Large intestine (tissue), 3 donors: ENCODE results near the gene CREB3. TPM values are rescaled to one million over a fixed set of nuclear protein-coding genes. Genes with fewer than 3 reads are reported as not detected.

ENCODE experiments used
- DNase-seq, 2 donors: peaks; one replicate each; pipeline versions ENCODE4 v3.0.0 to v3.0.0-alpha.2; 2013
- H3K27ac ChIP-seq: one replicate; pipeline ENCODE4 v1.5.1; 2013; ENCODE audit warnings: low read length
- H3K27me3 ChIP-seq: 2 replicates; pipeline ENCODE4 v1.6.1; 2013; ENCODE audit warnings: low read length; ENCODE audit not compliant: control insufficient read depth, insufficient read depth
- H3K36me3 ChIP-seq: 2 replicates; pipeline ENCODE4 v1.6.1; 2013; ENCODE audit warnings: low read length; ENCODE audit not compliant: control insufficient read depth, insufficient read depth
- H3K4me1 ChIP-seq: one replicate; pipeline ENCODE4 v1.6.1; 2013; ENCODE audit warnings: low read length; ENCODE audit not compliant: control insufficient read depth, insufficient read depth
- H3K4me3 ChIP-seq: one replicate; pipeline ENCODE4 v1.5.1; 2013; ENCODE audit warnings: low read length
- H3K9me3 ChIP-seq: one replicate; pipeline ENCODE4 v1.6.1; 2013; ENCODE audit warnings: mild to moderate bottlenecking, low read depth, low read length, moderate library complexity; ENCODE audit not compliant: control insufficient read depth
- WGBS: methylation state at CpG from one replicate; pipeline ENCODE4 v1.1.5; 2013; ENCODE audit warnings: low lambda C conversion rate; ENCODE audit not compliant: insufficient coverage; 5-methylcytosine and 5-hydroxymethylcytosine counted together
- polyA plus RNA-seq: library from polyadenylated mRNA; unstranded; fragments of 120-200 nt; gene quantifications from one replicate; pipeline ENCODE4 v1.2.1, GENCODE V29; 2013

The CREB3 gene
- polyA plus RNA-seq, 1 donor: 25.4 TPM

GRCh38 chr9:35732800-35733541, 505 bp downstream of the CREB3 start:
- Histone ChIP-seq H3K27me3 (no peaks in the 10 kb centered on the region), H3K4me3 (peak overlapping the region; percentile 69), H3K27ac (peak overlapping the region; percentile 93), H3K36me3 (peaks cover 34% of the 10 kb centered on the region), H3K9me3 (no peaks in the 10 kb centered on the region), H3K4me1 (peaks cover 36% of the 10 kb centered on the region)
- peak; percentile 38 to 74 for DNase-seq
- WGBS: no CpG with 5 or more reads among the region's 14 CpGs

- Histone ChIP-seq H3K27ac (no peak overlapping the region), H3K4me3 (no peak overlapping the region), H3K9me3 (no peaks in the 10 kb centered on the region), H3K4me1 (peaks cover 26% of the 10 kb centered on the region), H3K27me3 (no peaks in the 10 kb centered on the region), H3K36me3 (peaks cover 45% of the 10 kb centered on the region)
- WGBS: no CpG with 5 or more reads among the region's 3 CpGs
- DNase-seq: no peak
Observed at GRCh38 chr9:35734096-35734495, 1.6 kb downstream of the CREB3 start.

DNA sequence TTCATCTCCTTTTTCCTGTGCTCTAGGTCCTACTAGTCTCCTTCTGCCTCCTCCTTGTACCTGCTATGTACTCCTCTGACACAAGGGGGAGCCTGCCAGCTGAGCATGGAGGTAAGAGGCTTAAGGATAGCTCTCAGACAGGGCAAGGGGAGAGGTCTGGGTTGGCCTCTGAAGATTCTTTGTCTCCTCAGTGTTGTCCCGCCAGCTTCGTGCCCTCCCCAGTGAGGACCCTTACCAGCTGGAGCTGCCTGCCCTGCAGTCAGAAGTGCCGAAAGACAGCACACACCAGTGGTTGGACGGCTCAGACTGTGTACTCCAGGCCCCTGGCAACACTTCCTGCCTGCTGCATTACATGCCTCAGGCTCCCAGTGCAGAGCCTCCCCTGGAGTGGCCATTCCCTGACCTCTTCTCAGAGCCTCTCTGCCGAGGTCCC, 3.8 kb downstream of the CREB3 start:
- Histone ChIP-seq H3K27ac (no peak overlapping the region), H3K36me3 (peaks cover 66% of the 10 kb centered on the region)

DNA sequence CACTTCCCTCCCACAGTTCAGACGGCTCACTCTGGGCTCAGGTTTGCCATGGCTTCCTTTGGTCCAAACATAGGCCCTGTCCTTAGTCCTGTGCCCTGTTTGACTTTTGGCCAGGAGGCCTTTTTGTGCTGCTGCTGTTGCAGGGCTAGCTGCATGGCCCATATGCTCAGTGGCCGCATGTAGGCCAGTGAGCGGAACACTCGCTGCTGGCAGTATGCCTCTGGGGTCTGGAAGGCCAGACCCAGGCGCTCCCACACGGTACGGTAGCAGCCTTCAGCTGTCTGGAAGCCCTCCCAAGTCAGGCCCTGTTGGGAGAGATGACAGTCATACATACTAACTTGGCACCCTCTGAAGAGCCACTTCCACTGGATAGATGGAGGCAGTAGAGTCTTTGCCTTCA, 4.7 kb downstream of the CREB3 start:
- no peak for DNase-seq
- Histone ChIP-seq H3K4me1 (peaks cover 10% of the 10 kb centered on the region), H3K27ac (no peak overlapping the region), H3K4me3 (no peak overlapping the region), H3K27me3 (no peaks in the 10 kb centered on the region), H3K9me3 (no peaks in the 10 kb centered on the region), H3K36me3 (peaks cover 74% of the 10 kb centered on the region)
- WGBS: no CpG with 5 or more reads among the region's 7 CpGs

More for the DNA sequence above, 3.8 kb downstream of the CREB3 start:
- WGBS: 50% methylated on average over 2 of the region's 5 CpGs
- Histone ChIP-seq H3K4me3 (no peak overlapping the region), H3K4me1 (peaks cover 10% of the 10 kb centered on the region), H3K27me3 (no peaks in the 10 kb centered on the region), H3K9me3 (no peaks in the 10 kb centered on the region)
- peak; percentile 61 to 68 for DNase-seq

DNA sequence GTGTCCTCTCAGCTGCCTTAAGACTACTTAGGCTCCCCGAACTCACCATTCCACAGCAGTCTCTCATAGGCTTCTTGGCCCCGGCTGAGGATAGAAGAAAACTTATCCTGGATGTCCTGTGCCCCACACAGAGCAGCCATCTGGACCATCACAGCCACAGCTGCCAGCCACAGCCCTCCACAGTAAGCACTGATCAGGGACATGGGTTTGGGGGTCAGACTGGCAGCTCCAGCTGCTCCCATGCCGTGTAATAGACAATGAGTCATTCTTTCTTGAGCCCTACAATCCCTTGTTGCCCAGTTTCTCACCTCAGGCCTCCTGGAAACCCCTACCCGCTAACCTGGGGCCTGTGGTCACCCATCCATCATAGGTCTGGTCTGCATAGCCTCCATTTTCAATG, 5.7 kb downstream of the CREB3 start:
- H3K9me3 ChIP-seq: no peaks in the 10 kb centered on the region
- H3K4me1 ChIP-seq: peaks cover 9% of the 10 kb centered on the region
- no peak overlapping the region for H3K4me3 ChIP-seq
- no peaks in the 10 kb centered on the region for H3K27me3 ChIP-seq
- no peak for DNase-seq
- H3K27ac ChIP-seq: no peak overlapping the region
- WGBS: no CpG with 5 or more reads among the region's 4 CpGs
- peaks cover 85% of the 10 kb centered on the region for H3K36me3 ChIP-seq

- H3K36me3 ChIP-seq: peaks cover 92% of the 10 kb centered on the region
- DNase-seq: no peak
- no peak overlapping the region for H3K27ac ChIP-seq
- H3K9me3 ChIP-seq: no peaks in the 10 kb centered on the region
- H3K4me1 ChIP-seq: peaks cover 2% of the 10 kb centered on the region
- H3K4me3 ChIP-seq: no peak overlapping the region
- WGBS: 100% methylated on average over 2 of the region's 7 CpGs
- H3K27me3 ChIP-seq: no peaks in the 10 kb centered on the region
Observed at GRCh38 chr9:35738924-35739323, 6.5 kb downstream of the CREB3 start.

DNA sequence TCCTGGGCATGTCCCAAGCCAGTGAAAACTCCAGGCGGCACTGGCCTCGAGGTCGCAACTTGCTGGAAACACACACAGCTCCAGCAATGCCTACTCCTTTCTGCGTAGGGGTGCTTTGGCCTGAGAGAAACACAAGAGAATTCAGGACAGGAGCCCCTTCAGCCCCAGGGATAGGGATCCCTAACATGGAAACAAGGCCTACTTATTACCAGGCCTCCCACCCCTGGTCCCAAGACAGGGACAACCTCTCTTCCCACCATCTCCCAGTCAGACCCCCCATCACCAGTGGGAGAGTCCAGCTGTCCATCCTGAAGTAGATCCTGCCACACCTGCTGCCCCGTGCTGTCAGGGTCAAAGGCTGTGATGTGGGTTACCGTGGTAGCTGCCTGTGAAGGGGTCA, 7.8 kb downstream of the CREB3 start:
- no peak for DNase-seq
- WGBS: no CpG with 5 or more reads among the region's 6 CpGs
- Histone ChIP-seq H3K9me3 (no peaks in the 10 kb centered on the region), H3K36me3 (peaks cover 96% of the 10 kb centered on the region), H3K4me1 (no peaks in the 10 kb centered on the region), H3K4me3 (no peak overlapping the region), H3K27me3 (no peaks in the 10 kb centered on the region), H3K27ac (no peak overlapping the region)

DNA sequence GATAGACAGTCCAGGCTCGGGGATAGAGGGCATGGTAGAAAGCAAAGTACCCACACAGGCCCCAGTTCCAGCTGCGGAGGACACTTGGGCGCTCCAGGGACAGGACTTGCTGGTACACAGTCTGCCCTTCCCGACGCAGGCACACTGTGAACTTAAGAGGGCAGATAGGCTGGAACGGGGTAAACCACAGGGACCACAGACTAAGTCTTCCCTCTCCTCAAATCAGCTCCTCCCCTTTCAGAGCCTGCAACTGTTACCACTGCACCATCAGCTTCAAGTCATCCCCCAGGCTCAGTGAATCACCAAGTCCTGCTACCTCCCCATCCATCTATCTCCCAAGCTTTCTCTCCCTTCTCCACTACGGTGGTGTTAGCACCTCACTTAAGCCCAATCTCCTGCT, 9.3 kb downstream of the CREB3 start:
- Histone ChIP-seq H3K4me3 (no peak overlapping the region), H3K4me1 (peaks cover 11% of the 10 kb centered on the region), H3K27me3 (no peaks in the 10 kb centered on the region), H3K27ac (no peak overlapping the region), H3K36me3 (peaks cover 81% of the 10 kb centered on the region), H3K9me3 (no peaks in the 10 kb centered on the region)
- WGBS: no CpG with 5 or more reads among the region's 7 CpGs
- no peak for DNase-seq

DNA sequence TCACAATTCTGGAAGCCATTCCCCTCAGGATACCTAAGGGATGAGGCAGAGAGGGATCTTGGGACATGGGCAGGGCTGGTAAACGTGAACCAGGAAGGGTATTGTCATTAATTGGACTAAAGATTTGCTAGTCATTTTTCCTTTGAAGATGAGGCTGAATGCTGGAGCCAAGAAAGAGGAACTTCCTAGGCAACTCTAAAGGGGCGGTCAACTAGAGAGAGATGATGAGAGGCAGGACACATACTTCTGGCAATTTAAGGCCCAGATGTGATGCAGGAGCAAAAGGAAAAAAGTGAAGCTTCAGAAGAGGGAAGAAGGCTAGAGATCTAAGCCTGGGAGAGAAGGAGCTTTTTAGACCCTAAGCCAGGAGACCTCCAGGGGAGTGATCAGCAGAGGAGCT, 11.0 kb downstream of the CREB3 start:
- Histone ChIP-seq H3K27ac (no peak overlapping the region), H3K9me3 (no peaks in the 10 kb centered on the region), H3K4me3 (no peak overlapping the region), H3K27me3 (no peaks in the 10 kb centered on the region), H3K4me1 (peaks cover 11% of the 10 kb centered on the region), H3K36me3 (peaks cover 64% of the 10 kb centered on the region)
- no peak for DNase-seq
- 100% methylated on average over 1 of the region's 2 CpGs for WGBS

DNA sequence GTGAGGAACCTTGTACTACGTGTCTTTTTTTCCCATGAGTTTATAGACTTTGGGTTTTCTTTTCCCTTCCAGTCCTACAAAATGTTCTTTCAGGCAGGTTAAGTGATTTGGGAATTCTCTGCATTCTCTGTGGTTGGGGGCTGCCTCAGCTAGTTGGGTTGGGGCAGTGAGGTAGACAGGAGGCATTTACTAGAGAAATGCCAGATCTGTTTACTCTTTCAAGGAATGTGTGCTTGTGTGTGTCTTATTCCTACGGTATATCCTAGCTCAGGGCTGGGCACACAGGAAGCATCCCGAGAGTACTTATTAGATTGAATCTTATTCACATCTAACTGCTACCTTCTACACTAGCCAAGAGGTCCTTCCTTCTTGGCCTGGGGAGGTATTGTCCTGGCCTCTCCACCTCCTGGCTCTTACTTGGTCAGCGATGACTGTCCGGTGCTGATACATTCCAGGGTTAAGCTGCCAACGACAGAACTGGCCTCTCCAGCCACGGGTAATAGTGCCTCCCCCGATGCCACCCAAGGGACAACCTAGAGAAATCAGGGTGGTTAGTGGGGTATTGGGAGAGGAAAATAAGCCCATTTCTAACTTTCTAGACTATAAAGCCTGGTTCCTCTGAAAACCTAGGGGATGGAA, 11.5 kb downstream of the CREB3 start:
- Histone ChIP-seq H3K36me3 (peaks cover 58% of the 10 kb centered on the region), H3K4me1 (peaks cover 11% of the 10 kb centered on the region), H3K9me3 (no peaks in the 10 kb centered on the region), H3K27ac (no peak overlapping the region), H3K4me3 (no peak overlapping the region), H3K27me3 (no peaks in the 10 kb centered on the region)
- no peak for DNase-seq
- WGBS: 92% methylated on average over 2 of the region's 8 CpGs
